Neural cell (in vitro differentiated cells): Measurements from ENCODE around the gene PRKCA. TPM values are rescaled to one million over a fixed set of nuclear protein-coding genes. Genes with fewer than 3 reads are reported as not detected.

Source experiments
- H2AFZ ChIP-seq: fragments of 200-600, 300-800 bp; sonication (generic), shearing (Covaris generic); 2 replicates; pipeline ENCODE4 v1.6.0; 2014; ENCODE audit warnings: low read depth, mild to moderate bottlenecking, antibody characterized with exemption, low read length, moderate library complexity
- H3F3A ChIP-seq: fragments of 200-600 bp; shearing (Covaris generic); 2 replicates; pipeline ENCODE4 v1.6.1; 2016; ENCODE audit warnings: mild to moderate bottlenecking, moderate library complexity, mixed read lengths, antibody characterized with exemption, low read length; ENCODE audit not compliant: insufficient read depth, poor library complexity, severe bottlenecking
- H3K27ac ChIP-seq: fragments of 200-600, 300-800 bp; sonication (generic), shearing (Covaris generic); 2 replicates; pipeline ENCODE4 v1.5.1; 2014; ENCODE audit warnings: mild to moderate bottlenecking, low read length, moderate library complexity
- H3K27me3 ChIP-seq: fragments of 300-800, 200-600 bp; sonication (generic), shearing (Covaris generic); 2 replicates; pipeline ENCODE4 v1.6.0; 2014; ENCODE audit warnings: mild to moderate bottlenecking, low read depth, low read length, moderate library complexity; ENCODE audit not compliant: insufficient read depth
- H3K36me3 ChIP-seq: fragments of 300-800, 200-600 bp; sonication (generic), shearing (Covaris generic); 2 replicates; pipeline ENCODE4 v1.5.1; 2014; ENCODE audit warnings: mild to moderate bottlenecking, antibody characterized with exemption, low read length, moderate library complexity; ENCODE audit not compliant: insufficient read depth
- H3K4me2 ChIP-seq: fragments of 300-800, 200-600 bp; sonication (generic), shearing (Covaris generic); 2 replicates; pipeline ENCODE4 v1.6.0; 2014; ENCODE audit warnings: mild to moderate bottlenecking, low read length
- H3K4me3 ChIP-seq: fragments of 300-800, 200-600 bp; sonication (generic), shearing (Covaris generic); 2 replicates; pipeline ENCODE4 v1.5.1; 2014; ENCODE audit warnings: mild to moderate bottlenecking, low read length, moderate library complexity
- H3K79me2 ChIP-seq: fragments of 200-600 bp; shearing (Covaris generic); replicated peaks from 2 replicates; pipeline ENCODE4 v1.6.0; 2014; ENCODE audit warnings: mild to moderate bottlenecking, low read length, moderate library complexity; ENCODE audit not compliant: insufficient read depth
- H3K9ac ChIP-seq: fragments of 300-800, 200-600 bp; sonication (generic), shearing (Covaris generic); 2 replicates; pipeline ENCODE4 v1.6.1; 2016; ENCODE audit warnings: mild to moderate bottlenecking, low read length, mixed read lengths
- H3K9me2 ChIP-seq: fragments of 200-600 bp; shearing (Covaris generic); 2 replicates; pipeline ENCODE4 v1.6.1; 2016; ENCODE audit warnings: mild to moderate bottlenecking, low read length, mixed read lengths; ENCODE audit not compliant: insufficient read depth
- H3K9me3 ChIP-seq: fragments of 200-600, 300-800 bp; sonication (generic), shearing (Covaris generic); 2 replicates; pipeline ENCODE4 v1.6.1; 2016; ENCODE audit warnings: mild to moderate bottlenecking, mixed run types, low read length, moderate library complexity, mixed read lengths
- H4K20me1 ChIP-seq: fragments of 200-600 bp; shearing (Covaris generic); 2 replicates; pipeline ENCODE4 v1.6.1; 2016; ENCODE audit warnings: mild to moderate bottlenecking, mixed run types; ENCODE audit not compliant: insufficient read depth
- CTCF ChIP-seq: fragments of 450-650 bp; IDR thresholded peaks from 2 replicates; pipeline ENCODE4 v1.5.1; 2014; ENCODE audit warnings: antibody characterized with exemption, mild to moderate bottlenecking, moderate library complexity; ENCODE audit not compliant: poor library complexity, severe bottlenecking
- EP300 ChIP-seq: fragments of 450-650 bp; conservative IDR thresholded peaks from 2 replicates; pipeline ENCODE4 v1.6.1; 2014; ENCODE audit warnings: antibody characterized with exemption, mild to moderate bottlenecking, moderate library complexity; ENCODE audit not compliant: poor library complexity, severe bottlenecking
- EZH2 ChIP-seq: fragments of 200-600, 300-800 bp; shearing (Covaris generic), sonication (generic); IDR thresholded peaks from 2 replicates; pipeline ENCODE4 v1.6.1; 2014; ENCODE audit warnings: antibody characterized with exemption, low read length, borderline replicate concordance, mild to moderate bottlenecking; ENCODE audit not compliant: insufficient read depth, poor library complexity, severe bottlenecking
- MXI1 ChIP-seq: fragments of 450-650 bp; conservative IDR thresholded peaks from 2 replicates; pipeline ENCODE4 v1.6.1; 2014; ENCODE audit warnings: antibody characterized with exemption, mild to moderate bottlenecking; ENCODE audit not compliant: poor library complexity, severe bottlenecking
- POLR2AphosphoS5 ChIP-seq: IDR thresholded peaks from 2 replicates; pipeline ENCODE4 v1.6.1; 2012
- RAD21 ChIP-seq: fragments of 450-650 bp; conservative IDR thresholded peaks from 2 replicates; pipeline ENCODE4 v1.6.1; 2014; ENCODE audit warnings: antibody characterized with exemption, mild to moderate bottlenecking, moderate library complexity
- REST ChIP-seq: IDR thresholded peaks from 2 replicates; pipeline ENCODE4 v1.6.1; 2012; ENCODE audit warnings: borderline replicate concordance
- SMC3 ChIP-seq: fragments of 450-650 bp; conservative IDR thresholded peaks from 2 replicates; pipeline ENCODE4 v1.6.1; 2014; ENCODE audit warnings: antibody characterized with exemption, mild to moderate bottlenecking, moderate library complexity; ENCODE audit not compliant: poor library complexity
- TAF1 ChIP-seq: IDR thresholded peaks from 2 replicates; pipeline ENCODE4 v1.6.1; 2012; ENCODE audit warnings: low read depth
- polyA plus RNA-seq: library from polyadenylated mRNA; depleted of rRNA; stranded (reverse); fragments of >200 nt; gene quantifications from 2 replicates; pipeline ENCODE4 v1.2.3, GENCODE V29; 2014

PRKCA gene
- polyA plus RNA-seq, 1 donor from 2014 or later: 5.9 TPM

GRCh38 chr17:66670206-66670605, 367.8 kb downstream of the PRKCA start:
- TF ChIP-seq EP300 (no peak), SMC3 (no peak), EZH2 (no peak), POLR2AphosphoS5 (no peak), RAD21 (no peak), TAF1 (no peak), CTCF (no peak), REST (no peak), MXI1 (no peak)
- no peak overlapping the region for H2AFZ ChIP-seq
- no peak overlapping the region for H3K9ac ChIP-seq
- no peaks in the 10 kb centered on the region for H3K36me3 ChIP-seq
- H3K4me2 ChIP-seq: no peak overlapping the region
- H3K9me3 ChIP-seq: peaks cover 4% of the 10 kb centered on the region
- no peaks in the 10 kb centered on the region for H3F3A ChIP-seq
- no peak overlapping the region for H3K4me3 ChIP-seq
- no peak overlapping the region for H3K27ac ChIP-seq
- H3K9me2 ChIP-seq: no peaks in the 10 kb centered on the region
- H4K20me1 ChIP-seq: no peaks in the 10 kb centered on the region
- H3K27me3 ChIP-seq: no peaks in the 10 kb centered on the region
- no peaks in the 10 kb centered on the region for H3K79me2 ChIP-seq

GRCh38 chr17:66671156-66671555, 368.7 kb downstream of the PRKCA start:
- H3K9ac ChIP-seq: no peak overlapping the region
- no peaks in the 10 kb centered on the region for H3K27me3 ChIP-seq
- H4K20me1 ChIP-seq: no peaks in the 10 kb centered on the region
- H3K9me3 ChIP-seq: peaks cover 4% of the 10 kb centered on the region
- H3K79me2 ChIP-seq: no peaks in the 10 kb centered on the region
- H3F3A ChIP-seq: no peaks in the 10 kb centered on the region
- TF ChIP-seq CTCF: no peak
- H3K4me3 ChIP-seq: no peak overlapping the region
- H2AFZ ChIP-seq: no peak overlapping the region
- no peak overlapping the region for H3K4me2 ChIP-seq
- H3K36me3 ChIP-seq: no peaks in the 10 kb centered on the region
- no peak overlapping the region for H3K27ac ChIP-seq
- H3K9me2 ChIP-seq: no peaks in the 10 kb centered on the region
